ENCODE results near the gene GNAQ.

The GNAQ gene

GRCh38 chr9:77910194-77910621 is 121.4 kb downstream of the GNAQ start:
- in situ Hi-C loops (cut with MboI; ENCODE audit: low sequenced_read_pairs) = no loop called here

- in situ Hi-C loops (cut with MboI; ENCODE audit: low sequenced_read_pairs) = no loop called here
Observed at GRCh38 chr9:77909306-77909705, 122.3 kb downstream of the GNAQ start.

GRCh38 chr9:77908293-77908692 is 123.3 kb downstream of the GNAQ start:
- in situ Hi-C loops (cut with MboI; ENCODE audit: low sequenced_read_pairs) = no loop called here

- in situ Hi-C loops (cut with MboI; ENCODE audit: low sequenced_read_pairs) = no loop called here
Observed at GRCh38 chr9:77907585-77907984, 124.0 kb downstream of the GNAQ start.

GRCh38 chr9:77906991-77907390 is 124.6 kb downstream of the GNAQ start:
- in situ Hi-C loops (cut with MboI; ENCODE audit: low sequenced_read_pairs) = no loop called here

GRCh38 chr9:77903666-77904285 is 127.8 kb downstream of the GNAQ start:
- in situ Hi-C loops (cut with MboI; ENCODE audit: low sequenced_read_pairs) = no loop called here

- in situ Hi-C loops (cut with MboI; ENCODE audit: low sequenced_read_pairs) = no loop called here
Observed at GRCh38 chr9:77901771-77902170, 129.8 kb downstream of the GNAQ start.

GRCh38 chr9:77901018-77901417 is 130.6 kb downstream of the GNAQ start:
- in situ Hi-C loops (cut with MboI; ENCODE audit: low sequenced_read_pairs) = no loop called here

- in situ Hi-C loops (cut with MboI; ENCODE audit: low sequenced_read_pairs) = no loop called here
Observed at GRCh38 chr9:77899679-77900354, 131.8 kb downstream of the GNAQ start.

GRCh38 chr9:77898864-77899263 is 132.7 kb downstream of the GNAQ start:
- in situ Hi-C loops (cut with MboI; ENCODE audit: low sequenced_read_pairs) = no loop called here

GRCh38 chr9:77896938-77897667 is 134.5 kb downstream of the GNAQ start:
- in situ Hi-C loops (cut with MboI; ENCODE audit: low sequenced_read_pairs) = no loop called here

- in situ Hi-C loops (cut with MboI; ENCODE audit: low sequenced_read_pairs) = no loop called here
Observed at GRCh38 chr9:77896269-77896937, 135.2 kb downstream of the GNAQ start.

GRCh38 chr9:77893706-77894105 is 137.9 kb downstream of the GNAQ start:
- in situ Hi-C loops (cut with MboI; ENCODE audit: low sequenced_read_pairs) = no loop called here

- in situ Hi-C loops (cut with MboI; ENCODE audit: low sequenced_read_pairs) = no loop called here
Observed at GRCh38 chr9:77892955-77893514, 138.6 kb downstream of the GNAQ start.

- in situ Hi-C loops (cut with MboI; ENCODE audit: low sequenced_read_pairs) = no loop called here
Observed at GRCh38 chr9:77892171-77892570, 139.4 kb downstream of the GNAQ start.

- in situ Hi-C loops (cut with MboI; ENCODE audit: low sequenced_read_pairs) = no loop called here
Observed at GRCh38 chr9:77891128-77891800, 140.3 kb downstream of the GNAQ start.

GRCh38 chr9:77887662-77888061 is 143.9 kb downstream of the GNAQ start:
- in situ Hi-C loops (cut with MboI; ENCODE audit: low sequenced_read_pairs) = no loop called here

- in situ Hi-C loops (cut with MboI; ENCODE audit: low sequenced_read_pairs) = no loop called here
Observed at GRCh38 chr9:77885104-77885672, 146.4 kb downstream of the GNAQ start.

- in situ Hi-C loops (cut with MboI; ENCODE audit: low sequenced_read_pairs) = no loop called here
Observed at GRCh38 chr9:77883846-77884771, 147.5 kb downstream of the GNAQ start.
